Loucy (cell line): ENCODE results near the gene RPUSD3.
"Not testable (repeated sequence)": the region's sequence is repeated elsewhere in the genome, so short reads cannot be mapped to it uniquely, and the experiment has no call there.

Experiments used
- H2AFZ ChIP-seq: fragments of 200-600 bp; sonication (generic); 2 replicates; pipeline ENCODE4 v1.6.0; 2016; ENCODE audit warnings: antibody characterized with exemption, mild to moderate bottlenecking, low read length, moderate library complexity
- H3F3A ChIP-seq: fragments of 200-600 bp; 2 replicates; pipeline ENCODE4 v1.6.0; 2016; ENCODE audit warnings: antibody characterized with exemption, low read depth, mild to moderate bottlenecking
- H3K27me3 ChIP-seq: fragments of 200-600 bp; sonication (generic); 2 replicates; pipeline ENCODE4 v1.6.1; 2014; ENCODE audit warnings: low read length, mild to moderate bottlenecking; ENCODE audit not compliant: insufficient read depth, poor library complexity, severe bottlenecking
- H3K36me3 ChIP-seq: fragments of 200-600 bp; sonication (generic); 2 replicates; pipeline ENCODE4 v1.6.1; 2016; ENCODE audit warnings: low read length; ENCODE audit not compliant: insufficient read depth
- H3K4me1 ChIP-seq: fragments of 200-600 bp; sonication (generic); 2 replicates; pipeline ENCODE4 v1.5.1; 2014; ENCODE audit warnings: low read length, mild to moderate bottlenecking; ENCODE audit not compliant: insufficient read depth, poor library complexity, severe bottlenecking
- H3K4me2 ChIP-seq: fragments of 200-600 bp; sonication (generic); 2 replicates; pipeline ENCODE4 v1.6.0; 2014; ENCODE audit warnings: antibody characterized with exemption, low read length, low read depth, mild to moderate bottlenecking; ENCODE audit not compliant: poor library complexity, severe bottlenecking
- H3K4me3 ChIP-seq: fragments of 200-600 bp; sonication (generic); 2 replicates; pipeline ENCODE4 v1.5.1; 2014; ENCODE audit warnings: low read length, mild to moderate bottlenecking, mixed read lengths; ENCODE audit not compliant: poor library complexity, severe bottlenecking
- H3K79me2 ChIP-seq: fragments of 200-600 bp; sonication (generic); 2 replicates; pipeline ENCODE4 v1.6.1; 2014; ENCODE audit warnings: low read length; ENCODE audit not compliant: insufficient read depth
- H3K9ac ChIP-seq: fragments of 200-600 bp; sonication (generic); 2 replicates; pipeline ENCODE4 v1.6.0; 2014; ENCODE audit warnings: mild to moderate bottlenecking, low read depth, low read length, moderate library complexity; ENCODE audit not compliant: poor library complexity, severe bottlenecking
- H3K9me2 ChIP-seq: fragments of 200-600 bp; sonication (generic); replicated peaks from 2 replicates; pipeline ENCODE4 v1.6.1; 2016; ENCODE audit warnings: low read depth, low read length, mixed read lengths
- H3K9me3 ChIP-seq: fragments of 200-600 bp; sonication (generic); 2 replicates; pipeline ENCODE4 v1.6.1; 2014; ENCODE audit warnings: mild to moderate bottlenecking, antibody characterized with exemption, low read length, low read depth; ENCODE audit not compliant: insufficient read depth
- H4K20me1 ChIP-seq: fragments of 200-600 bp; sonication (generic); 2 replicates; pipeline ENCODE4 v1.6.0; 2014; ENCODE audit warnings: antibody characterized with exemption, low read length, mild to moderate bottlenecking; ENCODE audit not compliant: insufficient read depth, poor library complexity, severe bottlenecking
- EZH2phosphoT487 ChIP-seq: fragments of 200-600 bp; IDR thresholded peaks from 2 replicates; pipeline ENCODE4 v1.6.1; 2018; ENCODE audit warnings: antibody characterized with exemption, mild to moderate bottlenecking, moderate library complexity, borderline replicate concordance
- TF ChIP-seq, protein P1 (sequence below): fragments of 200-600 bp; sonication (generic); conservative IDR thresholded peaks from 2 replicates; pipeline ENCODE4 v1.5.1; 2014; ENCODE audit warnings: mild to moderate bottlenecking, antibody characterized with exemption, low read length

RPUSD3 gene

DNA sequence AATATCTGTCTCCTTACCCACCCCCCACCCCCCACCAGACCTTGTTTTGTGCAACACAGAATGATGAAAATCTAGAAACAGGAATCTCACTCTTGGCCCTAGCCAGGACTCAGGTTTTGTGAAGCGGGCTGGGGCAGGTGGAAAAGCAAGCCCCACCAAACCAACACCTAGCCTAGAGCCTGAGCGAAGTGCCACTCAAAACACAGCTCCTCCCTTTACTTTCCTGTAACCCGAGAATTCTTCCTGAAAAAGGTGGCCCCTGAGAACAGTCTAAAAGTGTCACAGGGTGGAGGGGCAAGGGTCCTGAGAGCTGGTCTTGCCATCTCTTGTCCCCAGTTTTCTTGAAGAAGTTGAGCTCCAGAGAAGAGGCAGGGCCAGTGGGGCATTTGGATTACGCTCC is 17.4 kb upstream of the RPUSD3 start:
- no peak overlapping the region for H3K4me3 ChIP-seq
- TF ChIP-seq, protein P1, sequence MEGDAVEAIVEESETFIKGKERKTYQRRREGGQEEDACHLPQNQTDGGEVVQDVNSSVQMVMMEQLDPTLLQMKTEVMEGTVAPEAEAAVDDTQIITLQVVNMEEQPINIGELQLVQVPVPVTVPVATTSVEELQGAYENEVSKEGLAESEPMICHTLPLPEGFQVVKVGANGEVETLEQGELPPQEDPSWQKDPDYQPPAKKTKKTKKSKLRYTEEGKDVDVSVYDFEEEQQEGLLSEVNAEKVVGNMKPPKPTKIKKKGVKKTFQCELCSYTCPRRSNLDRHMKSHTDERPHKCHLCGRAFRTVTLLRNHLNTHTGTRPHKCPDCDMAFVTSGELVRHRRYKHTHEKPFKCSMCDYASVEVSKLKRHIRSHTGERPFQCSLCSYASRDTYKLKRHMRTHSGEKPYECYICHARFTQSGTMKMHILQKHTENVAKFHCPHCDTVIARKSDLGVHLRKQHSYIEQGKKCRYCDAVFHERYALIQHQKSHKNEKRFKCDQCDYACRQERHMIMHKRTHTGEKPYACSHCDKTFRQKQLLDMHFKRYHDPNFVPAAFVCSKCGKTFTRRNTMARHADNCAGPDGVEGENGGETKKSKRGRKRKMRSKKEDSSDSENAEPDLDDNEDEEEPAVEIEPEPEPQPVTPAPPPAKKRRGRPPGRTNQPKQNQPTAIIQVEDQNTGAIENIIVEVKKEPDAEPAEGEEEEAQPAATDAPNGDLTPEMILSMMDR, result no peak
- TF ChIP-seq EZH2phosphoT487, result no peak
- peak overlapping the region; percentile 37 for H3K4me2 ChIP-seq
- H2AFZ ChIP-seq, result peak overlapping the region; percentile 78
- H3K9me2 ChIP-seq, result no peaks in the 10 kb centered on the region
- no peaks in the 10 kb centered on the region for H3K79me2 ChIP-seq
- no peaks in the 10 kb centered on the region for H3K36me3 ChIP-seq
- peaks cover 8% of the 10 kb centered on the region for H3K4me1 ChIP-seq
- H4K20me1 ChIP-seq, result no peaks in the 10 kb centered on the region
- no peaks in the 10 kb centered on the region for H3K27me3 ChIP-seq
- H3F3A ChIP-seq, result no peaks in the 10 kb centered on the region
- H3K9ac ChIP-seq, result peak overlapping the region; percentile 61
- H3K9me3 ChIP-seq, result no peaks in the 10 kb centered on the region

DNA sequence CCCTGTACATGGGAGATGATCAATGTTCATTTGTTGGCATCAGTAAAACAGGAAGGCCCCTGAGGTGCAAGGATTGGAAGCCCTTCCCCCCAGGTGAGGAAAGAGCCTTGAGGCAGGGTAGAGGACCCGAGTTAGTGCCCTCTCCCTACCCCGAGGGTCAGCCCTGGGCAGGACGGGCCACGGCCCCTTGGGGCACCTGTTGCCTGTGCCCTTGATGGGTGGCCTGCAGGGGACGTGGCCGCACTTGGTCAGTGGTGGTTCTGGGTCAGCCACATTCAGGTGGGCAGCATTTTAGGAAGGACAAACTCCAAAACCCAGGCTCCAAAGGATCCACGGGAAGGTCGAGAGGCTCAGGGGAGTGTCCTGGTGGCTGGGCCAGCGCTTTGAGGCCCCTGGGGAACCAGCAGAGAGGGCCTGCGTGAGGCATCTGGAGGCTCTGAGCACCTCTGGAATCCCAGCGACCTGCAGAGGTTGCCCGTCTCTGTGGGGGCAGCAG is 15.8 kb upstream of the RPUSD3 start:
- Histone ChIP-seq H3K9me2 (no peaks in the 10 kb centered on the region), H3K4me1 (peaks cover 8% of the 10 kb centered on the region), H3K9me3 (no peaks in the 10 kb centered on the region), H3K9ac (no peak overlapping the region), H2AFZ (no peak overlapping the region), H3F3A (no peaks in the 10 kb centered on the region), H3K27me3 (no peaks in the 10 kb centered on the region), H3K4me3 (no peak overlapping the region), H4K20me1 (no peaks in the 10 kb centered on the region), H3K36me3 (no peaks in the 10 kb centered on the region), H3K4me2 (no peak overlapping the region), H3K79me2 (no peaks in the 10 kb centered on the region)
- TF ChIP-seq, protein P1, result no peak
- no peak for TF ChIP-seq EZH2phosphoT487

DNA sequence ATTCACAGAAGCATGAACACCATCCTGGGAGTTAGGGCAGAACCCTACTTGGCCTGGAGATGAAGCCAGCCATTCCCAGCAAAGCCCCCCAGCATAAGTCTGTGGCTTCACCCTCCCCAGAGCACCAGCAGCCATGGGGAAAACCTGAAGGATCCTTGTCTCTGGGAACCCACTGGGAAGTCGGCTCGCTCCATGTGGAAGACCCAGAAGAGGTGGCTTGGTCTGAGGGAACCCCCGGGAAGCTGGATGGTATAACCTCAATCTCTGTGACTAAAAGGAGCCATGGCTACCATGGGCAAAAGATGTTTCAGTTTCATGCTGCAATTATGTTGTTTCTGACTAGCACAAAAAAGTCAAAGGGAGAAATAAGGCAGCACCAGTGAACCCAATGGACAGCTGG is 11.8 kb upstream of the RPUSD3 start:
- H3K4me2 ChIP-seq, result no peak overlapping the region
- TF ChIP-seq, protein P1, result no peak
- TF ChIP-seq EZH2phosphoT487, result no peak
- no peak overlapping the region for H2AFZ ChIP-seq
- H3K36me3 ChIP-seq, result no peaks in the 10 kb centered on the region
- H3K9ac ChIP-seq, result no peak overlapping the region
- no peaks in the 10 kb centered on the region for H3K79me2 ChIP-seq
- no peaks in the 10 kb centered on the region for H4K20me1 ChIP-seq
- H3K9me3 ChIP-seq, result no peaks in the 10 kb centered on the region
- no peaks in the 10 kb centered on the region for H3K27me3 ChIP-seq
- no peaks in the 10 kb centered on the region for H3K9me2 ChIP-seq
- no peaks in the 10 kb centered on the region for H3F3A ChIP-seq
- H3K4me3 ChIP-seq, result no peak overlapping the region
- H3K4me1 ChIP-seq, result no peaks in the 10 kb centered on the region

DNA sequence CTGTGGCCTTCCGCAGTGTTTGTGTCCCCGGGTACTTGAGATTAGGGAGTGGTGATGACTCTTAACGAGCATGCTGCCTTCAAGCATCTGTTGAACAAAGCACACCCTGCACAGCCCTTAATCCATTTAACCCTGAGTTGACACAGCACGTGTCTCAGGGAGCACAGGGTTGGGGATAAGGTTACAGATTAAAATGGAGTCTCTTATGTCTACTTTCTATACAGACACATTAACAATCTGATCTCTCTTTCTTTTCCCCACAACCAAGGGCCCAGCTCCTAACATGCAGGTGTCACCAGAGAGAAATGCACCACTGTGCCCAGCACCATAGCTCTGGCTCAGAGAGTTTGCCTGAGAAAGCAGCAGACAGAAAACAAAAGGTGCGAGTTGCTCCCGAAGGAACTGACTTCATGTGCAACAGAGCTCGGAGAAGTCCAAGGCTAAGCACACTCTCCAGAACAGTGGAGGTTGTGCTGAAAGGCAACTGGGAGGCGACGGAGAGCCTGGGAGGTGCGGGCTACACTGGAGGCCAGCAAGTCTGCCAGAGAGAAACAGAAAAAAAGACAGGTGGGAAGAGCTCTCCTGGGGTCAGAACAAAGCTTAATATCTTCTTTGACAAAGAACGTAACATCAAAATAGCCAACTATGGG is 10.6 kb upstream of the RPUSD3 start:
- H3K36me3 ChIP-seq, H3K9ac ChIP-seq, H2AFZ ChIP-seq, H3K27me3 ChIP-seq, H3K9me2 ChIP-seq, H3K4me3 ChIP-seq, H3K4me2 ChIP-seq, H3K79me2 ChIP-seq, H3K9me3 ChIP-seq, H4K20me1 ChIP-seq, H3K4me1 ChIP-seq, H3F3A ChIP-seq: not testable (repeated sequence)
